NCI-H1048 (cell line): ENCODE measurements around the gene SYT14.
"Not testable (repeated sequence)": the region's sequence is repeated elsewhere in the genome, so short reads cannot be mapped to it uniquely, and the experiment has no call there.

Source experiments
- DNase-seq: peaks from one replicate; lab custom pipeline; 2025; lab: John Stamatoyannopoulos, UW

The SYT14 gene

DNA sequence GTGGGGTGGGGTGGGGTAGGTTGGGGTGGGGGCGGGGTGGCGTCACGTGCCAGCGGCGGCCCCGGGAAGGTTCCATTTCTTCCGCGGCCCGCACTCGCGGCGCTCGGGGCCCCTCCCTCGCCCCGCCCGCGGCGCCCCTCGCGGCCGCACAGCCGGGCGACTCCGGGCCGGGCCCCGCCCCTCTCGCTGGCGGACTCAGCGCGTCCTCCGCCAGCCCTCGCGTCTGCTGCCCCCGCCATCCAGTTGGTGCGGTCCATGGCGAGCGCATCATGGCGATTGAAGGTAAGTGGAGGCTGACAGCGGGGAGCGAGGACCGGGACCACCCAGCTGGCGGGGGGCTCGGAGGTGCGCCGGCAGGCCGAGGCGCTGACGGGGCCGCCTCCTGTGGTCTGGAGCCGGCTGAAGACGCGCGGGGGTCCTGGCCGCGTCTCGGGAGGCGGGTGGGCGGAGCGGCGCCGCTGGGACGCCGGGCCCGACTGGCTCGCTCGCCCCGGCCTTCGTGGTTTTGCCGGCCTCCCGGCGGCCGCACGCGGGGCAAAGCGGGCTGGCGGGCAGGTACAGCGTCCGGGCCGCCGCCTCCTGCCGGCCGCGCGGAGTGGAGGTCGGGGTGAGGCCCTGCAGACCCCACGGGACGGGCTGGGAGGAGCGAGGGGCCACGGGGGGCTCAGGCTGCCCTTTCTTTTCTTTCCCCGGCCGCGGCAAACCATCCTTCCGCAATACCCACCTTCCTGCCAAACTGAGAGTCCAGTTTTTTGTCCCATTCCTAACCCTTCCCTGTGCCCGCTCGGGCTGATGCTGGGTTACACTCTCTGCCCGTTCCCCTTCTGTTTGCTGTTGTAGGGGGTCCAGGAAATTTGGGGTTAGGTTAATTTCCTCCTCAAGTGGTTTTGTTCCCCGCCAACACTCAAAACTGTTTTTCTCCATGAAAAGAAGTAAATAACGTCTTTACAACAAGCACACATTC is at the start of gene SYT14:
Gene SYT14 (plus strand): TSS at position 222 of the 964 bp plus-strand sequence. CDS start 48 bp downstream, at position 270.
- DNase-seq: no peak

DNA sequence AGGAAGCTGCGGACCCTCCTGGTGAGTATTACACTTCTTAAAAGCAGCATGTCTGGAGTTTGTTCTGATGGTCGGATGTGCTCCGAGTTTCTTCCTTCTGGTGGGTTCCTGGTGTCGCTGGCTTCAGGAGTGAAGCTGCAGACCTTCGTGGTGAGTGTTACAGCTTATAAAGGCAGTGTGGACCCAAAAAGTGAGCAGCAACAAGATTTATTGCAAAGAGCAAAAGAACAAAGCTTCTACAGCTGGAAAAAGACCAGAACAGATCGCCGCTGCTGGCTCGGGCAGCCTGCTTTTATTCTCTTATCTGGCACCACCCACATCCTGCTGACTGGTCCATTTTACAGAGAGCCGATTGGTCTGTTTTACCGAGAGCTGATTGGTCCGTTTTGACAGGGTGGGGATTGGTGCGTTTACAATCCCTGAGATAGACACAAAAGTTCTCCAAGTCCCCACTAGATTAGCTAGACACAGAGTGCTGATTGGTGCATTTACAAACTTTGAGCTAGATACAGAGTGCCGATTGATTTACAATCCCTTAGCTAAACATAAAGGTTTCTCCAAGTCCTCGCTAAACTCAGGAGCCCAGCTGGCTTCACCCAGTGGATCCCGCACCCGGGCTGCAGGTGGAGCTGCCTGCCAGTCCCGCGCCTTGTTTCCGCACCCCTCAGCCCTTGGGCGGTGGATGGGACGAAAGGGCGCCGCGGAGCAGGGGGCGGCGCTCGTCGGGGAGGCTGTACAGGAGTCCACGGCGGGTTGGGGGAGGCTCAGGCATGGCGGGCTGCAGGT is 49.5 kb upstream of the SYT14 start:
- not testable (repeated sequence) for DNase-seq

DNA sequence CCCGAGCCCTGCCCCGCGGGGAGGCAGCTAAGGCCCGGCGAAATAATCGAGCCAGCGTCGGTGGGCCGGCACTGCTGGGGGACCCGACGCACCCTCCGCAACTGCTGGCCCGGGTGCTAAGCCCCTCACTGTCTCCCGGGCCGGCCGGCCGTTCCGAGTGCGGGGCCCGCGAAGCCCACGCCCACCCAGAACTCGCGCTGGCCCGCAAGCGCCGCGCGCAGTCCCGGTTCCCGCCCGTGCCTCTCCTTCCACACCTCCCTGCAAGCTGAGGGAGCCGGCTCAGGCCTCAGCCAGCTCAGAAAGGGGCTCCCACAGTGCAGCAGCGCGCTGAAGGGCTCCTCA is 49.0 kb upstream of the SYT14 start:
- no peak for DNase-seq

DNA sequence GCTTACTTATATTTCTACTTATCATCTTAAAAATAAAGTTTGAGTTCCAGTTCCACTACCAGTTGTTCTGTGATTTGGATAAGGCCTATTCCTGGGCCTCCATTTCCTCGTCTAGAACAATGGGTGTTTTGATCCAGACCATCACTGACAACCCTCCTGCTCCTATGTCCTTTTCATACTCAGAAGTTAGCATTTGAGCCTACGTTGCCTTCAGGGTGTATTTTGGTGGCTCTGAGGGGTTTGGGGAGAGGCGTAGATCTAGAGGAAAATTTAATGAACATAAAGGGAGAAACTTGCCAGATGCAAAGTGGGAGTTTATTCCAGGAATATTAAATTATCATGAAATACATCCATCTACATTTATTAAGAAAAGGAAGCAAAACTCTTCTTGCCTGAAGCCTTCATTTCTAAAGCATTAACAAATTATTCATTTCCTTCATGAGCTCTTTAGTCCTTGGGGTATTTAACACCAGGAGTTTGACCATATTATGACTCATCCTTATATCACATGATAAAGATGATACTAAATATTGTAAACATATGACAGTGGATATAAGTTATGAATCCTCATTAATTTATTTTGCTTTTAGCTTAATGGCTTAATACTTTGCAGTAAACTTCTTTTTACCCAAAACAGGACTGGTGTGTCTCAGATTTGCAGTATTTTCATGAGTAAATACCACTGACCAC is 47.2 kb upstream of the SYT14 start:
- DNase-seq: no peak

DNA sequence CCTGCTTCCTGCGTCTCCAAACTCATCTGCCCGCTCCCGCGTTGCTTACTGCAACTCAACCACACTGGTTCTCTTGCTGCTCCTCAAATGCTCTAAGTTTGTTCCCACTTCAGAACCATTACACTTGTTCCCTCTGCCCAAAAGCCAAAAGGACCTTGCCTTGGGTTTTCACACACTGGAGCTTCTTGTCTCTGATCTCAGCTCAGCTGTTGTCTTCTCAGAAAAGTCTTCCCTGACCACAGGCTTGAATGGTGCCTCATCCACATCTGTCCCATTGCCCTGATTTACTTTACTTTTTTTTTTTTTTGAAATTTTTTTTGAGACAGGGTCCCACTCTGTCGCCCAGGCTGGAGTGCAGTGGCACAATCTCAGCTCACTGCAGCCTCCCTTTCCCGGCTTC is 44.3 kb upstream of the SYT14 start:
- no peak for DNase-seq

DNA sequence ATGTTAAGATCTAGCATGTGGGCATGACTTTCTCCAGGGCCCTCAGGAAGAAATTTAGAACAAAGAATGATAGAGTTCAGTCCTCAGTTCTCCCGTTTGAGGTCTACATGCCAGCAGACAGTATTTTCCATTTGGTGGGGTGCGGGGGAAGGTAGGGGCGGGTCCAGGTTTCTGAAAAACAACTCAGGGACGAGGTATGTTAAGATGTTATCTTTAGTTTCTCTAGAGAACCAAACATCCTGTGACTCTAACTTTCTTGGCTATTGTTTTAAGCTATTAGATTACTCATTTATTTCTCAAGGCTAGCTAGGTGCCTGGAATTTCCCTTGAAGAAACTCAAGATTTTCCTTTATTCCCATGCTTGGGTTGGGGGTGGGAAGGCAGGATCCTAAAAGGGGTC is 42.3 kb upstream of the SYT14 start:
- no peak for DNase-seq

DNA sequence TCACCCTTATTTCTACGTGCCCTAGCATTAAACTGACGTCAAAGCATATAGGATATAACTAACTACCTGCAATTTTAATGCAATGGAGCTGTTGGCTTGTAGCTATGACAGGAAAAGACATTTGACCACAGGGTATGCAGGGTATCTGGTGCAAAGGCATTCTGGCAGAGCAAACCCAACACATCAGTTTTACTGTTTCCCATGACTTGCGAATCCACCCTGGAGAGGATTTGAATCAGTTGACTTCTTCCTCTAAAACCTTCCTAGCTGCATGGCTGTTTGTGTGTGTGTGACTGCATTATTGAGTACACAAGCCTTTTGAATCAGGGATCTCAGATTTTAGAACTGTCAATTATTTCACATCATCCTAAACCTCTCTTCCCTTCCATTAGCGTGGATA is 41.7 kb upstream of the SYT14 start:
- no peak for DNase-seq

DNA sequence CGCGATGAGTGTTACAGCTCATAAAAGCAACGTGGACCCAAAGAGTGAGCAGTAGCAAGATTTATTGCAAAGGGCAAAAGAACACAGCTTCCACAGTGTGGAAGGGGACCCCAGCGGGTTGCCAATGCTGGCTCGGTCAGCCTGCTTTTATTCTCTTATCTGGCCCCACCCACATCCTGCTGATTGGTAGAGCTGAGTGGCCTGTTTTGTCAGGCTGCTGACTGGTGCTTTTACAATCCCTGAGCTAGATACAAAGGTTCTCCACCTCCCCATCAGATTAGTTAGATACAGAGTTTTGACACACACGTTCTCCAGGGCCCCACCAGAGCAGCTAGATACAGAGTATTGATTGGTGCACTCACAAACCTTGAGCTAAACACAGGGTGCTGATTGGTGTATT is 39.7 kb upstream of the SYT14 start:
- DNase-seq: not testable (repeated sequence)

DNA sequence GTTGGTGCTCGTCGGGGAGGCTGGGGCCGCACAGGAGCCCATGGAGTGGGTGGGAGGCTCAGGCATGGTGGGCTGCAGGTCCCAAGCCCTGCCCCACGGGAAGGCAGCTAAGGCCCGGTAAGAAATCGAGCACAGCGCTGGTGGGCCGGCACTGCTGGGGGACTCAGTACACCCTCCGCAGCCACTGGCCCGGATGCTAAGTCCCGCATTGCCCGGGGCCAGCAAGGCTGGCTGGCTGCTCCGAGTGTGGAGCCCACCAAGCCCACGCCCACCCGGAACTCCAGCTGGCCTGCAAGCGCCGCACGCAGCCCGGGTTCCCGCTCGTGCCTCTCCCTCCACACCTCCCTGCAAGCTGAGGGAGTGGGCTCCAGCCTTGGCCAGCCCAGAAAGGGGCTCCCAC is 39.2 kb upstream of the SYT14 start:
- DNase-seq: not testable (repeated sequence)

DNA sequence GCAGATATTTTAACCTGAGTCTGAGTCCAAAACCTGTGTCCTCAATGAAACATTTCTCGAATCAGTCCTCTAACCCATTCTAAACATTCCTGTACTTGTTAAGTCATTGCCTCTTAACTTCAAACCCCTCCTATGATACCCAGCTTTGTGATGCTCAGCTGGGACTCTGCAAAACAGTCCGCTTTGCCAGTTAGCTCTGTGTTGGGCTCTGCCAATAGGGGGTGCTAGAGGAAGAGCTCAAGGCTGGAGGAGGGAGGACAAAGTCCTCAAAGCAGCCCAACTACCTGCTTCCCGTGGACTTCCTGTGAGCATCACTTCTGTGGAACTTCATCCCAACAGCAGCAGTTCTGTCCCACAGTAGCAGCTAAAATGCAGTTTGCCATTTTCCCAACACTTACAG is 38.1 kb upstream of the SYT14 start:
- DNase-seq: no peak

DNA sequence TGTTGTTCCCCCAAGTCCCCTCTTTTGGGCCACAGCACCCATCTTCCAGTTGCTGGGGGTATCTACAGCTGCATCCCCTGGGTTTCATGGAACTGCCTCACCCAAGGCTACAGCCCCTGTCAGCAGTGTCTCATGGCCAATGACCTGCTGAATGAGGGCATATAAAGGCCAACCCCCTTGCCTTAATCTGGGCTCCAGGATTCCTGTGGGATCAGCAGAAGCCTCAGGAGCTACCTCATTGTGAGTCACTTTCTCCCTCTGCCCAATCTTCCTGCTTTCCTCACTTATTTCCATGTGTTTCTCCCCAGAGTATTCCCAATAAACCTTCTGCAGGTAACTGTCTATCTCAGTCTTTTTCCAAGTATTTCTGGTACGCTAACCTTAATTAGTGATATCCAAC is 37.3 kb upstream of the SYT14 start:
- no peak for DNase-seq

DNA sequence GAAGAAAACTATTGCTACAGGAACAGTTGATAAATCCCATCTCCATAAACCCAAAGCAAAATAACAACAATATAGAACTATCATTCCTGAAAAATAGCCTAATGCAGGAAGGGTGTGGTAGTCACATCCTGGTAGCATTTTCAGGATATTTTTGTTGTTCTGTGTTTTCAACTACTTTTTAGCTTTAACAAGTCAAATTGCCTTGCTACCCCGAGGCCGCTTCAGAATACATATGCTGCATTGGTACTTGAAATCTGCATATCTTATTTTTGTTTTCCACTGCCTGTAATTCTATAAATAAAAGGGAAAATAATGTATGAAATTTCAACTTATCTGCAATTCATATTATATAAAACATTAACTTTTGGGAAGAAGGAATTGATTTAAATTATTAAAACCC is 36.8 kb upstream of the SYT14 start:
- DNase-seq: no peak

DNA sequence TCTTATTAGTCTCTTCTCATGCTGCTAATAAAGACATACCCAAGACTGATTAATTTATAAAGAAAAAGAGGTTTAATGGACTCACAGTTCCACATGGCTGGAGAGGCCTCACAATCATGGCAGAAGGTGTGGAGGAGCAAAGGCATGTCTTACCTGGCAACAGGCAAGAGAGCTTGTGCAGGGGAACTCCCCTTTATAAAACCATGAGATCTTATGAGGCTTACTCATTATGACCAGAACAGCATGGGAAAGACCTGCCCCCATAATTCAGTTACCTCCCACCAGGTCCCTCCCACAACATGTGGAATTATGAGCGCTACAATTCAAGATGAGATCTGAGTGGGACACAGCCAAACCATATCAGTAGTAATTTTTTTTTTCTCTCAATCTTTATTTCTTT is 33.2 kb upstream of the SYT14 start:
- not testable (repeated sequence) for DNase-seq

DNA sequence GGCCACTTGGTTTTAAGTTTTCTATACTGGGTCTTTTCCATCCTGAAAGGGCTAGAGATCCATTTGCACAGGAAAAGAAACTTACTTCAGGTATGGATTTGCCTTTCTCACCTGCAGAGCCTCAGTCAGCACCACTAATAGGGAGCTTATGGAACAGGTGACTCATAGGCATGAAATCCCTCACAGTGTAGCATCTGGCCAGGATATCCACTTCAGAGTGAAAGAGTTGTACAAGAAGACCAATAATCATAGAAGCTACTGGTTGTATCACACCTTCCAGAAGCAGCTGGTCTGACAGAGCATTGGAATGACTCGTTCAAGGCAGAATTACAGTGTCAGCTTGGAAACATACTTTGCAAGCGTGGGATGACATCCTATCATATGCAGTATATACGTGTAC is 26.3 kb upstream of the SYT14 start:
- DNase-seq: no peak

DNA sequence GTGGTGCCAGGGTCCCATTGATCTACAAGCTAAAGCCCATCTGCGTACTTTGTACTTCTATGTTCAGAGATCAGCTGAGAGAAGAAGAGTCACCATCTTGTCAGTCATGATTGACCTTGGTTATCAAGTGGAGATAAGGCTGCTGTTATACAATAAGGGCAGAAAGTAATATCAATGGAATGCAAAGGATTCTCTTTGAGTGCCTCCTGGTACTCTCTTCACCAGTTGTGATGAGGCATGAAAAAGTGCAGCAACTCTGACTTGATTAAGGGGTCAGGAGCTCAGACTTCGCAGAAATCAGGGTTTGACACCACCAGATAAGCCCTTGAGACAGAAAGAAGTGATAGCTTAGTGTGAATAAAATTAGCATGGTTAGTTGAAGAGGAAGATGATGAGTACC is 25.7 kb upstream of the SYT14 start:
- DNase-seq: no peak

DNA sequence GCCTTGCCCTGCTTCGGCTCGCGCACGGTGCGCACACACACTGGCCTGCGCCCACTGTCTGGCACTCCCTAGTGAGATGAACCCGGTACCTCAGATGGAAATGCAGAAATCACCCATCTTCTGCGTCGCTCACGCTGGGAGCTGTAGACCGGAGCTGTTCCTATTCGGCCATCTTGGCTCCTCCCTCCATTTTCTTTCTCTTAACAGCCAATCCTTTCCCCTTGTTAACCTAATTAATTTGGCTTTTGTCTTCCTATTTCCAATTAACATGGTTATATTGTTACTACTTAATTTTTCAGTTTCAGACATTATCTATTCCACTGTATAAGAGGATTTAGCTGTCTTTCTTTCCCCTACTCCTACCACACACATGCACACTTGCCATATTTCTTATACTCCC is 18.4 kb upstream of the SYT14 start:
- not testable (repeated sequence) for DNase-seq

DNA sequence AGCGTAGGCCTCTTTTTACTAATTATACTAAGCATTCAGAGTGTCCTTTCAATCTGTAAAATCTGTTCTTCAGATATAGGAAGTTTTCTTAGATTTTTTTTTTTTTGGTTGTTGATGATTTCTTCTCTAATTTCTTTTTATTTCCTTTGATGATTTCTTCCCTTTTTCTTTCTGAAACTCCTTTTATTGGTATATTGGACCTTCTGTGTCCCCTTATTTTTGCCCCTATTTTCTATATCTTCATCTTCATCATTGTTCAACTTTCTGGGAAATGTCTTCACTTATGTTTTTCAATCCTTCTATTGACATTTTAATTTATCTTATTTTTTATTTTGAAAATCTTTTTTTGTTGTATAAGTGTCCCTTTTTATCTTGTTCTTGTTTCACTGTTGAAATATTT is 17.2 kb upstream of the SYT14 start:
- DNase-seq: no peak

DNA sequence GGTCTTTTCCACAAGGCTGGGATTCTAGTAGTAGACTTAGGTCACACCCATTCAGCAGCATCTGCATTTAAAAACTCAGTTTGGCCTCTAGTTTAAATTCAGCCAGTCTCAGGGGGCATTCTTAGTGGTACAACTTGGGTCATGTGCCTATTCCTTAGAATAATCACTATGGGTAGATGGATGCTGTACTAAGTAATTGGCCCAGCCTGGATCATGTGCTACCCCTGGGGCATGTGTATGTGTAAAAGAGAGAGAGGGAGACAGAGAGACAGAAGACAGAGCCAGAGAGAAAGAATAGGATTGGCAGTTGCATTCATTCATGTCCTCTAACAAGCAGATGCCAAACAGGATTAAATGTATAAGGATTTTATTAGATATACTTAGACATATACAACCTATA is 13.6 kb upstream of the SYT14 start:
- DNase-seq: no peak

DNA sequence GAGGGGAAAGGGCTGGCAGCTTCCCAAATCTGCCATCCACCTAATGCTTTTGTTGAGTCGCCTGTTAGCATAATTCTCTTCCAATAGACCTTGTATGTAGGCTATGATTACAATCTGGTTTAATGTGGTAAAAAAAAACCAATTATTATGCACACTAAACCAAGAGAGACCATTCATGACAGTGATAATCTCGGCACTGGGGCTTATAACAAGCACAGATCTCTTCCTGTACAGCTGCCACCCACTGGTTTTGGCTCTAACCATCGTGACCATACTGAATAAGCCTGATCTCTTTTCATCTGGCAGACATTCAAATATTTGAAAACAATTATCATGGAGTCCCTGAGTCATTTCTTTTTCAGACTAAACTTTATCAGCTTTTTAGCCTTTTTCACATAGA is 12.0 kb upstream of the SYT14 start:
- peak; percentile 42 for DNase-seq

DNA sequence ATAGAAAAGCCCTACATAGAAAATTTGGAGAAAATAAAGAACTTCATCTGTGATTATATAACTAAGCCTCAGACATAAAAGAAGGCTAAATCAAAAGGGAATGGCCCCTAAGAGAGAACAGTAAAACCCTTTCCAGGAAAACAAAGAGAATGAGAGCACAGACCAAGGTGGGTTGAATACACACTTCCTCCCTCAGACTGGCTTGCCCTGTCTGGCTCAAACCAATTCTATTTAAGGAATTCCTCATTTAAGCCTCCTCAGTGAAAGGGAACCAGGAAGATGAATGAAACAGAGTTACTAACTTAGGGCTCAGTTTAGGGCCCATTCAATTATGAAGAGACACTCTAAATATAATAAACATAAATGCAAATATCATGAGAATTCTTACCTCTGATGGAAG is 10.6 kb upstream of the SYT14 start:
- DNase-seq: no peak

DNA sequence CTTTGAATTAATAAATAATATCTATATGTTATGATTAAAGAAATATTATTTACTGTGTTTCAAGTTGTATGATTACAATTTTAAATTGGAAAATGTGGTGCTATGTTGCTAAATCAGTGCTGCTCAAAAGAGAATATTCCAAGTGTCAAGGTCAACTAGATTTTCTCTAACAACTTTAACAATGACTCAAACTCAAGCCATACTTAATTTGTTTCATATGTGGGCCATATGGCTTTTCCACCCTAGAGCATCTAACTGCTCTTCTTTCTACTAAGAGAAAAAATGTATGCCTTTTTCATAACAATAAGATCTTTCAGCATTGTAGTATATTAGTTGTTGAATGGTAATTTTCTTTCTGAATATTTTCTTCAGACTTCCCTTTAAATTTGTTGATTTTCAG is 8.3 kb upstream of the SYT14 start:
- DNase-seq: no peak

DNA sequence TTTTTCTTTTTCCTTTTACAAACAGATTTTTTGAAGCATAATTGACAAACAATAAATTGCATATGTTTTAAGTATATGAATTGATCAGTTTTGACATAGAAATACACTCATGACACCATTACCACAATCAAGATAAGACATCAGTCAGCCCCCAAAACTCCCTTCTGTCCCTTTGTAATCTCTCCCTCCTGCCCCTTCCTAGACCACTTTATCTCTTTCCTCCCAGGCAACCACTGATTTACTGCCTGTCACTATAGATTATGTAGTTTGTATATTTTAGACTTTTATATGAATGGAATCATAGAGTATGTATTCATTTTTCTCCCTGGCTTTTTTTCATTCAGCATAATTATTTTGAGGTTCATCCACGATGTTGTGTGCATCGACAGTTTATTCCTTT is 6.9 kb upstream of the SYT14 start:
- DNase-seq: no peak

DNA sequence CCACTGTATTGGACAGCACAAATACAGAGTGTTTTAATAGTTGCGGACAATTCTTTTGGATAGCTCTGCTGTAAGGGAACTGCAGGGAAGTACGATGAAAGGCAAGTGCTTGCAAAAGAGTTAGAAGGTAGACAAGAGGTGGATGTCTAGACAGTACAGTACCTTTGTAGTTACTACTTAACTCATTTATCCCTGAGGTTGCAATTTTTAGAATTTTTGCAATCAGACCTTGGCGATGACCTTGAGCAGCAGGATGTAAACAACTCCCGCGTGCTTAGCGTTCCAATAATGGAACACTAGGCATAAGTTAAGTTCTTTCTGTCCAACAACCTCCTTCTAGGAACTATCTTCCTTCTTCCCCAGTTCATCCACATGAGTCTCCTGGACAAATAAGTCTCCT is 1.9 kb upstream of the SYT14 start:
- no peak for DNase-seq
